Endothelial cell of hepatic sinusoid (primary cell): ENCODE results near the gene C4orf50.

ENCODE experiments used
- in situ Hi-C: cut with HindIII; loops from 2 replicates; pipeline ENCODE4 v1.10.0; 2017; ENCODE audit warnings: low sequenced_read_pairs

The C4orf50 gene

GRCh38 chr4:5925419-5926200 lies 92.6 kb downstream of the C4orf50 start:
- in situ Hi-C loops, result no loop called here

GRCh38 chr4:5924461-5925125 lies 93.6 kb downstream of the C4orf50 start:
- in situ Hi-C loops, result no loop called here

- in situ Hi-C loops, result no loop called here
These were observed 94.9 kb downstream of the C4orf50 start for GRCh38 chr4:5923376-5923775.

GRCh38 chr4:5922556-5922955 lies 95.7 kb downstream of the C4orf50 start:
- in situ Hi-C loops, result no loop called here

GRCh38 chr4:5921981-5922380 lies 96.2 kb downstream of the C4orf50 start:
- in situ Hi-C loops, result no loop called here

- in situ Hi-C loops, result no loop called here
These were observed 96.9 kb downstream of the C4orf50 start for GRCh38 chr4:5921101-5921980.

GRCh38 chr4:5919571-5919970 lies 98.7 kb downstream of the C4orf50 start:
- in situ Hi-C loops, result no loop called here

GRCh38 chr4:5919044-5919443 lies 99.2 kb downstream of the C4orf50 start:
- in situ Hi-C loops, result no loop called here

GRCh38 chr4:5918331-5918985 lies 99.8 kb downstream of the C4orf50 start:
- in situ Hi-C loops, result no loop called here

- in situ Hi-C loops, result no loop called here
These were observed 100.6 kb downstream of the C4orf50 start for GRCh38 chr4:5917672-5918071.

- in situ Hi-C loops, result no loop called here
These were observed 102.0 kb downstream of the C4orf50 start for GRCh38 chr4:5916229-5916628.

GRCh38 chr4:5913454-5913853 lies 104.8 kb downstream of the C4orf50 start:
- in situ Hi-C loops, result no loop called here

- in situ Hi-C loops, result no loop called here
These were observed 105.6 kb downstream of the C4orf50 start for GRCh38 chr4:5912614-5913019.

GRCh38 chr4:5908876-5909427 lies 109.3 kb downstream of the C4orf50 start:
- in situ Hi-C loops, result no loop called here

- in situ Hi-C loops, result no loop called here
These were observed 112.0 kb downstream of the C4orf50 start for GRCh38 chr4:5906191-5906590.

- in situ Hi-C loops, result no loop called here
These were observed 112.5 kb downstream of the C4orf50 start for GRCh38 chr4:5905714-5906113.

- in situ Hi-C loops, result no loop called here
These were observed 117.4 kb downstream of the C4orf50 start for GRCh38 chr4:5900844-5901243.

- in situ Hi-C loops, result no loop called here
These were observed 118.3 kb downstream of the C4orf50 start for GRCh38 chr4:5899881-5900280.

GRCh38 chr4:5899396-5899795 lies 118.8 kb downstream of the C4orf50 start:
- in situ Hi-C loops, result no loop called here

GRCh38 chr4:5897674-5898073 lies 120.6 kb downstream of the C4orf50 start:
- in situ Hi-C loops, result no loop called here

GRCh38 chr4:5895287-5895686 lies 122.9 kb downstream of the C4orf50 start:
- in situ Hi-C loops, result no loop called here
